Stomach (tissue), 9 donors: ENCODE data around the gene DAND5. TPM values are rescaled to one million over a fixed set of nuclear protein-coding genes. Genes with fewer than 3 reads are reported as not detected.
A peak's percentile ranks its signal among the peaks of the same experiment; 100 is the strongest.

ENCODE experiments used
- DNase-seq, 2 donors: peaks; one replicate each; pipeline versions ENCODE4 v3.0.0 to v3.0.0-alpha.2; 2013 to 2019
- H3K27ac ChIP-seq, 5 donors: fragments of 200-600 bp in 4 of 5; sonication (generic) in 4 of 5; one replicate each; pipeline ENCODE4 v1.5.1; 2013 to 2019; ENCODE audit warnings: mild to moderate bottlenecking in 1 of 5, moderate library complexity in 1 of 5
- H3K27me3 ChIP-seq, 3 donors: fragments of 200-600 bp; sonication (generic); one replicate each; pipeline ENCODE4 v1.5.1; 2017 to 2019; ENCODE audit warnings: mixed run types in 1 of 3
- H3K36me3 ChIP-seq, 4 donors: fragments of 200-600 bp; sonication (generic); 1 replicate in 3 of 4; 2 replicates in 1 of 4; pipeline ENCODE4 v1.5.1; 2016 to 2019
- H3K4me1 ChIP-seq, 4 donors: fragments of 200-600 bp; sonication (generic); one replicate each; pipeline ENCODE4 v1.5.1; 2016 to 2019
- H3K4me3 ChIP-seq, 4 donors: fragments of 200-600 bp; sonication (generic) in 3 of 4; one replicate each; pipeline ENCODE4 v1.5.1; 2016 to 2019; ENCODE audit warnings: mild to moderate bottlenecking in 1 of 4
- H3K9me3 ChIP-seq, 4 donors: fragments of 200-600 bp; sonication (generic); one replicate each; pipeline ENCODE4 v1.5.1; 2016 to 2019
- CTCF ChIP-seq, 7 experiments: fragments of 450-650 bp in 4 of 7; fragments of 200-600 bp in 3 of 7; sonication (generic) in 3 of 7; IDR thresholded peaks; one replicate each; pipeline ENCODE4 v1.5.1; 2016 to 2019; ENCODE audit warnings: antibody characterized with exemption in 7 of 7, control low read depth in 2 of 7, mild to moderate bottlenecking in 1 of 7
- EP300 ChIP-seq: sonication (generic); formaldehyde crosslinking; IDR thresholded peaks from one replicate; pipeline ENCODE4 v1.6.1; 2017; ENCODE audit warnings: antibody characterized with exemption
- POLR2A ChIP-seq, 4 donors: fragments of 450-650 bp; IDR thresholded peaks; one replicate each; pipeline ENCODE4 v1.6.1; 2016; ENCODE audit warnings: antibody characterized with exemption in 4 of 4, control low read depth in 2 of 4, mild to moderate bottlenecking in 1 of 4, moderate library complexity in 1 of 4
- POLR2AphosphoS5 ChIP-seq, 3 donors: sonication (generic); formaldehyde crosslinking; IDR thresholded peaks; one replicate each; pipeline ENCODE4 v1.6.1; 2016; ENCODE audit warnings: antibody characterized with exemption in 3 of 3
- WGBS, 5 donors: extraction: QIAGEN DNeasy Blood & Tissue Kit in 3 of 5; methylation state at CpG; one replicate each; pipeline versions ENCODE4 v1.1.5 to v1.1.7; 2013 to 2018; 5-methylcytosine and 5-hydroxymethylcytosine counted together
- intact Hi-C: fragments of 100-400 bp; cut with DNase I; formaldehyde crosslinking; loops from one replicate; pipeline ENCODE4 v1.15.1; 2023; ENCODE audit warnings: low total_unique reads
- polyA plus RNA-seq, 3 donors: library from polyadenylated mRNA; stranded (reverse); fragments of 200-250 nt; gene quantifications; one replicate each; pipeline ENCODE4 v1.2.3, GENCODE V29; 2013
- total RNA-seq, 5 donors: library from RNA; depleted of rRNA; stranded (reverse); fragments of >200 nt; gene quantifications; one replicate each; pipeline versions ENCODE4 v1.1.0 to v1.2.3, GENCODE V29; 2014 to 2016
- donor health status: healthy with polysubstance abuse.
- donor health status: Bipolar disorder and iron deficiency.
- donor health status: healthy.

The DAND5 gene
- total and polyA plus RNA-seq, 8 donors: 0.12 to 0.58 (median 0.13) TPM; not detected in 5

- H3K9me3 ChIP-seq: no peaks in the 10 kb centered on the region
- no peaks in the 10 kb centered on the region for H3K36me3 ChIP-seq
- H3K27me3 ChIP-seq: peaks cover 0 to 55% (median 13%) of the 10 kb centered on the region in 3 donors
- intact Hi-C loops: no loop called here
- peaks cover 94 to 100% (median 99%) of the 10 kb centered on the region in 4 donors for H3K4me1 ChIP-seq
- WGBS, 5 donors: 34 to 55% (median 47%) methylated on average over 37 to 62 of the region's 62 CpGs
- TF ChIP-seq POLR2AphosphoS5 (IDR thresholded peaks at IDR 0.05) (peak in 1 of 3 donors; percentile 28), CTCF (IDR thresholded peaks at IDR 0.05) (no peak)
- peak; percentile 46 to 82 for DNase-seq
- H3K27ac ChIP-seq: peak overlapping the region; percentile 59 to 94 (median 90)
- peak overlapping the region in 1 of 4 donors; percentile 2 for H3K4me3 ChIP-seq
Observed at GRCh38 chr19:13010038-13010991, 40.9 kb downstream of the DAND5 start.

GRCh38 chr19:13010992-13011652, 41.7 kb downstream of the DAND5 start:
- peak overlapping the region in 4 of 5 donors; percentile 88 to 94 (median 92) for H3K27ac ChIP-seq
- H3K4me1 ChIP-seq: peaks cover 94 to 100% (median 99%) of the 10 kb centered on the region in 4 donors
- H3K36me3 ChIP-seq: no peaks in the 10 kb centered on the region
- WGBS, 5 donors: 58 to 74% (median 69%) methylated on average over 35 to 39 of the region's 39 CpGs
- peaks cover 0 to 55% (median 13%) of the 10 kb centered on the region in 3 donors for H3K27me3 ChIP-seq
- H3K4me3 ChIP-seq: no peak overlapping the region
- intact Hi-C loops: no loop called here
- TF ChIP-seq POLR2A (IDR thresholded peaks at IDR 0.05) (no peak), EP300 (no peak), CTCF (IDR thresholded peaks at IDR 0.05) (no peak), POLR2AphosphoS5 (IDR thresholded peaks at IDR 0.05) (no peak)
- DNase-seq: no peak
- H3K9me3 ChIP-seq: no peaks in the 10 kb centered on the region

- no peak for DNase-seq
- Histone ChIP-seq H3K27me3 (peaks cover 0 to 55% (median 13%) of the 10 kb centered on the region in 3 donors), H3K4me1 (peaks cover 94 to 100% (median 99%) of the 10 kb centered on the region in 4 donors), H3K27ac (peak overlapping the region; percentile 55 to 94 (median 91)), H3K4me3 (peak overlapping the region in 1 of 4 donors; percentile 40), H3K9me3 (no peaks in the 10 kb centered on the region), H3K36me3 (no peaks in the 10 kb centered on the region)
- 59 to 84% (median 73%) methylated on average over 48 to 54 of the region's 54 CpGs for WGBS, 5 donors
- intact Hi-C loops: no loop called here
- TF ChIP-seq POLR2A (IDR thresholded peaks at IDR 0.05): no peak
- TF ChIP-seq EP300: no peak
- no peak for TF ChIP-seq POLR2AphosphoS5 (IDR thresholded peaks at IDR 0.05)
- TF ChIP-seq CTCF (IDR thresholded peaks at IDR 0.05): no peak
Observed at GRCh38 chr19:13011653-13012389, 42.4 kb downstream of the DAND5 start.

- WGBS, 5 donors: 46 to 80% (median 59%) methylated on average over 10 to 23 of the region's 23 CpGs
- Histone ChIP-seq H3K4me1 (peaks cover 94 to 100% (median 99%) of the 10 kb centered on the region in 4 donors), H3K27ac (peak overlapping the region; percentile 55 to 94 (median 91)), H3K36me3 (no peaks in the 10 kb centered on the region), H3K4me3 (peak overlapping the region in 3 of 4 donors; percentile 25 to 40 (median 32)), H3K9me3 (no peaks in the 10 kb centered on the region), H3K27me3 (peaks cover 0 to 57% (median 13%) of the 10 kb centered on the region in 3 donors)
- TF ChIP-seq POLR2A (IDR thresholded peaks at IDR 0.05): no peak
- no peak for TF ChIP-seq EP300
- TF ChIP-seq CTCF (IDR thresholded peaks at IDR 0.05): no peak
- TF ChIP-seq POLR2AphosphoS5 (IDR thresholded peaks at IDR 0.05): no peak
- intact Hi-C loops: no loop called here
- no peak for DNase-seq
Observed at GRCh38 chr19:13012390-13012689, 43.0 kb downstream of the DAND5 start.
